HFF-Myc (cell line): ENCODE data around the gene TBC1D5.
"Not testable (repeated sequence)": the region's sequence is repeated elsewhere in the genome, so short reads cannot be mapped to it uniquely, and the experiment has no call there.

Source experiments
- DNase-seq: peaks from one replicate; pipeline ENCODE4 v3.0.0-alpha.2; 2011; ENCODE audit warnings: low read depth; ENCODE audit errors: extremely low read depth
- H3K4me3 ChIP-seq: replicated peaks from 2 replicates; pipeline ENCODE4 v1.5.1; 2011; ENCODE audit warnings: low read depth, mild to moderate bottlenecking, control low read depth, low read length
- CTCF ChIP-seq: IDR thresholded peaks from 2 replicates; pipeline ENCODE4 v1.5.1; 2012; ENCODE audit warnings: mild to moderate bottlenecking, low read depth, low read length, control low read depth; ENCODE audit errors: missing control alignments

TBC1D5 gene

GRCh38 chr3:17672506-17672905 lies 69.9 kb downstream of the TBC1D5 start:
- DNase-seq = no peak
- TF ChIP-seq CTCF = no peak
- no peak overlapping the region for H3K4me3 ChIP-seq

- no peak for TF ChIP-seq CTCF
- no peak for DNase-seq
- H3K4me3 ChIP-seq = no peak overlapping the region
These were observed 71.7 kb downstream of the TBC1D5 start for GRCh38 chr3:17670749-17671148.

GRCh38 chr3:17664923-17665322 lies 77.5 kb downstream of the TBC1D5 start:
- TF ChIP-seq CTCF = no peak
- H3K4me3 ChIP-seq = no peak overlapping the region
- DNase-seq = no peak

GRCh38 chr3:17656264-17656663 lies 86.2 kb downstream of the TBC1D5 start:
- TF ChIP-seq CTCF = no peak
- H3K4me3 ChIP-seq = no peak overlapping the region
- DNase-seq = no peak

- no peak overlapping the region for H3K4me3 ChIP-seq
- DNase-seq = no peak
- TF ChIP-seq CTCF = no peak
These were observed 86.7 kb downstream of the TBC1D5 start for GRCh38 chr3:17655743-17656142.

- not testable (repeated sequence) for H3K4me3 ChIP-seq, DNase-seq
These were observed 92.7 kb downstream of the TBC1D5 start for GRCh38 chr3:17649748-17650147.

- not testable (repeated sequence) for H3K4me3 ChIP-seq, DNase-seq
These were observed 93.6 kb downstream of the TBC1D5 start for GRCh38 chr3:17648630-17649355.

- TF ChIP-seq CTCF = peak; percentile 64
- H3K4me3 ChIP-seq = no peak overlapping the region
These were observed 97.2 kb downstream of the TBC1D5 start for GRCh38 chr3:17645074-17645698.

More at GRCh38 chr3:17645074-17645698, 97.2 kb downstream of the TBC1D5 start:
- peak; percentile 24 for DNase-seq
